GM21447 (cell line): ENCODE data around the gene PRRT1.
"Not testable (repeated sequence)": the region's sequence is repeated elsewhere in the genome, so short reads cannot be mapped to it uniquely, and the experiment has no call there.

Source experiments
- ATAC-seq: cut with Tn5 transposase; IDR thresholded peaks from one replicate; pipeline ENCODE4 v1.9.1; 2021; ENCODE audit not compliant: unreplicated experiment

PRRT1 gene

GRCh38 chr6:32105433-32105832 is 46.3 kb downstream of the PRRT1 start:
- no peak for ATAC-seq

GRCh38 chr6:32102255-32102654 is 49.5 kb downstream of the PRRT1 start:
- ATAC-seq = no peak

GRCh38 chr6:32100251-32100650 is 51.5 kb downstream of the PRRT1 start:
- ATAC-seq = not testable (repeated sequence)
